Colonic mucosa (tissue), 4 donors: ENCODE data around the gene EXT2. TPM values are rescaled to one million over a fixed set of nuclear protein-coding genes. Genes with fewer than 3 reads are reported as not detected.

Experiments
- DNase-seq: peaks from one replicate; pipeline ENCODE4 v3.0.0-alpha.2; 2020
- H3K27ac ChIP-seq: fragments of 200-600 bp; one replicate; pipeline ENCODE4 v1.8.0; 2021
- H3K27me3 ChIP-seq: fragments of 200-600 bp; one replicate; pipeline ENCODE4 v1.8.0; 2021
- H3K36me3 ChIP-seq: fragments of 200-600 bp; one replicate; pipeline ENCODE4 v1.8.0; 2021
- H3K4me1 ChIP-seq: fragments of 200-600 bp; one replicate; pipeline ENCODE4 v1.8.0; 2021; ENCODE audit warnings: mild to moderate bottlenecking
- H3K4me3 ChIP-seq: fragments of 200-600 bp; one replicate; pipeline ENCODE4 v1.8.0; 2021
- H3K9ac ChIP-seq, 2 donors: one replicate each; pipeline ENCODE4 v1.7.0; 2013; ENCODE audit warnings: control low read depth in 2 of 2, low read depth in 2 of 2, low read length in 2 of 2
- H3K9me3 ChIP-seq: fragments of 200-600 bp; one replicate; pipeline ENCODE4 v1.8.0; 2021
- CTCF ChIP-seq: fragments of 200-600 bp; IDR thresholded peaks from one replicate; pipeline ENCODE4 v1.8.0; 2022; ENCODE audit warnings: antibody characterized with exemption, mild to moderate bottlenecking
- intact Hi-C: fragments of 100-400 bp; cut with DNase I; formaldehyde crosslinking; loops from one replicate; pipeline ENCODE4 v1.14.1; 2022
- total RNA-seq, 2 donors: library from RNA; stranded (reverse); fragmentation: NEBNext Ultra II Directional in 1 of 2; extraction: Animal tissue kit (Norgen Biotek cat#: 25700) in 1 of 2; gene quantifications; one replicate each; pipeline ENCODE4 v1.2.1, GENCODE V29; 2021
- donor health status: healthy.
- donor health status: DM: no; HTN: no; CAD: no.
- donor health status: DM: no; HTN: no; CAD: no.

EXT2 gene
- total RNA-seq, 2 donors from 2014 or later, result 53.2 to 54.7 TPM

GRCh38 chr11:44198146-44198724 lies 102.8 kb downstream of the EXT2 start:
- no peak for TF ChIP-seq CTCF
- Histone ChIP-seq H3K9me3 (no peaks in the 10 kb centered on the region), H3K4me3 (no peak overlapping the region), H3K27ac (no peak overlapping the region), H3K4me1 (no peaks in the 10 kb centered on the region), H3K36me3 (no peaks in the 10 kb centered on the region), H3K9ac (no peak overlapping the region), H3K27me3 (no peaks in the 10 kb centered on the region)
- no peak for DNase-seq
- intact Hi-C loops, result no loop called here

DNA sequence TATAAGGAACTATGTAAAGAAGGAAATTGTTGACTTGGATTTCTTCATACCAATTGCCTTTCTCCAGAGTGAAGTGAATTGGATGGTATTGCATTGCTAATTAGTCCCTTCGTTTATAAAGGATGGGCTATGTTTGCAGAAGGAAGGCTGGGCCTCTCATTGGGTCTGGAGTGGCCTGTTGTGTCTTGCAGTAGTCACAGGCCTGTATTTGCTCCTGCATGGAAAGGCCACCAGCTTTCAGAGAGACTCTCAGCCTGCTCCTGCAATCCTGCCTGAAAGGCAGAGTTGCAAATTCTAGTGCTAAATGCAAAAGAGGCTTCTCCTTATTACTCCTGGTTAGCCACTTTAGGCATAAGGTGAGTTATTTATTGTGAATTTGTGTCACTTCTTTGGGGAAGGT lies 103.8 kb downstream of the EXT2 start:
- TF ChIP-seq CTCF, result no peak
- H3K27me3 ChIP-seq, result no peaks in the 10 kb centered on the region
- H3K9me3 ChIP-seq, result no peaks in the 10 kb centered on the region
- H3K27ac ChIP-seq, result no peak overlapping the region
- H3K36me3 ChIP-seq, result no peaks in the 10 kb centered on the region
- no peak overlapping the region for H3K9ac ChIP-seq
- no peaks in the 10 kb centered on the region for H3K4me1 ChIP-seq
- DNase-seq, result no peak
- intact Hi-C loops, result no loop called here
- no peak overlapping the region for H3K4me3 ChIP-seq

- Histone ChIP-seq H3K9me3 (no peaks in the 10 kb centered on the region), H3K36me3 (no peaks in the 10 kb centered on the region), H3K27ac (no peak overlapping the region), H3K27me3 (no peaks in the 10 kb centered on the region), H3K4me3 (no peak overlapping the region), H3K4me1 (no peaks in the 10 kb centered on the region), H3K9ac (no peak overlapping the region)
- intact Hi-C loops, result no loop called here
- TF ChIP-seq CTCF, result no peak
- DNase-seq, result no peak
Measured at GRCh38 chr11:44199816-44200215, 104.3 kb downstream of the EXT2 start.

- Histone ChIP-seq H3K36me3 (no peaks in the 10 kb centered on the region), H3K4me3 (no peak overlapping the region), H3K9ac (no peak overlapping the region), H3K4me1 (no peaks in the 10 kb centered on the region), H3K9me3 (no peaks in the 10 kb centered on the region), H3K27ac (no peak overlapping the region), H3K27me3 (no peaks in the 10 kb centered on the region)
- intact Hi-C loops, result no loop called here
- no peak for TF ChIP-seq CTCF
- DNase-seq, result no peak
Measured at GRCh38 chr11:44203270-44204043, 108.0 kb downstream of the EXT2 start.

DNA sequence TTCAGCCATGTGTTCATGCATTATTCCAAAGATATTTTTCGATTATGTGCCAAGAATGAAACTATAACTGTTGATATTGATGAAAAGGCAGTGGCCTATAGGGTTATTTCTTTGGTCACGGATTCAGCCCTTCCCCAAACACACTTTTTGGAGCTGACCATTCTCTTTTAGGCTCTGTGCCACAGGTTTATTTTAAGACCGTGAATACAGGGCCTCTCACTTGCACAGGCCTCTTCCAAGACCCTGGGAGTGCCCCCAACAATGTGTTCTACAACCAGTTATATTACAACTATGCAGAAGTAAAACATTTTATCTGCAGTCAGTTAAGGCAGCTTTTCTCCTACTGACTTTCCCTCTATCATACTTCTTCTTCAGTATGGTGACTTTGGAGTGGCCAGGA lies 109.9 kb downstream of the EXT2 start:
- Histone ChIP-seq H3K4me3 (no peak overlapping the region), H3K27me3 (no peaks in the 10 kb centered on the region), H3K9me3 (no peaks in the 10 kb centered on the region), H3K27ac (no peak overlapping the region), H3K4me1 (no peaks in the 10 kb centered on the region), H3K9ac (no peak overlapping the region), H3K36me3 (no peaks in the 10 kb centered on the region)
- no peak for DNase-seq
- TF ChIP-seq CTCF, result no peak
- intact Hi-C loops, result no loop called here
